ENCODE data around the gene ATAD3B.
"Not testable (repeated sequence)": the region's sequence is repeated elsewhere in the genome, so short reads cannot be mapped to it uniquely, and the experiment has no call there.

- TF ChIP-seq, protein P1, sequence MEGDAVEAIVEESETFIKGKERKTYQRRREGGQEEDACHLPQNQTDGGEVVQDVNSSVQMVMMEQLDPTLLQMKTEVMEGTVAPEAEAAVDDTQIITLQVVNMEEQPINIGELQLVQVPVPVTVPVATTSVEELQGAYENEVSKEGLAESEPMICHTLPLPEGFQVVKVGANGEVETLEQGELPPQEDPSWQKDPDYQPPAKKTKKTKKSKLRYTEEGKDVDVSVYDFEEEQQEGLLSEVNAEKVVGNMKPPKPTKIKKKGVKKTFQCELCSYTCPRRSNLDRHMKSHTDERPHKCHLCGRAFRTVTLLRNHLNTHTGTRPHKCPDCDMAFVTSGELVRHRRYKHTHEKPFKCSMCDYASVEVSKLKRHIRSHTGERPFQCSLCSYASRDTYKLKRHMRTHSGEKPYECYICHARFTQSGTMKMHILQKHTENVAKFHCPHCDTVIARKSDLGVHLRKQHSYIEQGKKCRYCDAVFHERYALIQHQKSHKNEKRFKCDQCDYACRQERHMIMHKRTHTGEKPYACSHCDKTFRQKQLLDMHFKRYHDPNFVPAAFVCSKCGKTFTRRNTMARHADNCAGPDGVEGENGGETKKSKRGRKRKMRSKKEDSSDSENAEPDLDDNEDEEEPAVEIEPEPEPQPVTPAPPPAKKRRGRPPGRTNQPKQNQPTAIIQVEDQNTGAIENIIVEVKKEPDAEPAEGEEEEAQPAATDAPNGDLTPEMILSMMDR (IDR thresholded peaks at IDR 0.05; ENCODE audit: low read depth, low read length) = not testable (repeated sequence)
- TF ChIP-seq EZH2phosphoT487 (IDR thresholded peaks at IDR 0.05; ENCODE audit: low read depth) = not testable (repeated sequence)
Observed at GRCh38 chr1:1450616-1451015, 20.9 kb upstream of the ATAD3B start.
